A673 (cell line): Measurements from ENCODE around the gene PLXDC2. TPM values are rescaled to one million over a fixed set of nuclear protein-coding genes. Genes with fewer than 3 reads are reported as not detected.

Experiments used
- BruUV-seq: library from RNA; stranded (reverse); fragments of 400-500 nt; replicated peaks from 2 replicates; lab custom pipeline; 2021; lab: Mats Ljungman, UMichigan
- CTCF ChIA-PET: fragments of 300-600 bp; sonication (Branson Sonifier 250); formaldehyde crosslinking; loops from one replicate; lab custom pipeline; 2022; ENCODE audit warnings: antibody characterized with exemption; lab: Charles Lee
- POLR2A ChIA-PET: fragments of 300-600 bp; sonication (Branson Sonifier 250); formaldehyde crosslinking; loops from one replicate; lab custom pipeline; 2022; ENCODE audit warnings: antibody characterized with exemption; ENCODE audit not compliant: low non-redundant PET; lab: Charles Lee
- DNase-seq: peaks from one replicate; pipeline ENCODE4 v3.0.0-alpha.2; 2015; ENCODE audit warnings: low spot score
- H3K27ac ChIP-seq: fragments of 200-600 bp; sonication (generic); 2 replicates; pipeline ENCODE4 v1.5.1; 2016; ENCODE audit warnings: mixed run types, low read depth, mild to moderate bottlenecking, mixed read lengths, antibody characterized with exemption, low read length; ENCODE audit not compliant: poor library complexity, severe bottlenecking
- H3K27me3 ChIP-seq: fragments of 200-600 bp; sonication (generic); replicated peaks from 2 replicates; pipeline ENCODE4 v1.6.1; 2017; ENCODE audit warnings: mixed run types, low read depth, mild to moderate bottlenecking, mixed read lengths, antibody characterized with exemption, low read length; ENCODE audit not compliant: insufficient read depth, poor library complexity
- H3K36me3 ChIP-seq: fragments of 200-600 bp; sonication (generic); 2 replicates; pipeline ENCODE4 v1.6.1; 2016; ENCODE audit warnings: mixed run types, mild to moderate bottlenecking, mixed read lengths, antibody characterized with exemption, low read length; ENCODE audit not compliant: insufficient read depth, poor library complexity, severe bottlenecking
- H3K4me1 ChIP-seq: fragments of 200-600 bp; sonication (generic); 2 replicates; pipeline ENCODE4 v1.6.1; 2017; ENCODE audit warnings: mixed run types, mild to moderate bottlenecking, mixed read lengths, antibody characterized with exemption, low read length; ENCODE audit not compliant: insufficient read depth, poor library complexity, severe bottlenecking
- H3K4me3 ChIP-seq: fragments of 200-600 bp; sonication (generic); 2 replicates; pipeline ENCODE4 v1.5.1; 2016; ENCODE audit warnings: low read depth, mixed run types, mild to moderate bottlenecking, mixed read lengths, low read length; ENCODE audit not compliant: poor library complexity, severe bottlenecking
- H3K9me3 ChIP-seq: fragments of 200-600 bp; sonication (generic); 2 replicates; pipeline ENCODE4 v1.6.1; 2016; ENCODE audit warnings: mixed run types, low read depth, mild to moderate bottlenecking, mixed read lengths, antibody characterized with exemption, low read length; ENCODE audit not compliant: poor library complexity, severe bottlenecking
- CTCF ChIP-seq: fragments of 300-800, 200-600 bp; sonication (generic); conservative IDR thresholded peaks from 2 replicates; pipeline ENCODE4 v1.5.1; 2017; ENCODE audit warnings: low read depth, mild to moderate bottlenecking, antibody characterized with exemption, low read length, moderate library complexity, mixed read lengths
- EZH2 ChIP-seq: fragments of 200-600 bp; sonication (generic); IDR thresholded peaks from 2 replicates; pipeline ENCODE4 v1.6.1; 2017; ENCODE audit warnings: borderline replicate concordance, low read depth, mild to moderate bottlenecking, mixed read lengths, antibody characterized with exemption, low read length; ENCODE audit not compliant: poor library complexity, severe bottlenecking
- intact Hi-C: fragments of 100-400 bp; cut with micrococcal nuclease; formaldehyde crosslinking; loops from one replicate; pipeline ENCODE4 v1.10.0; 2022; ENCODE audit not compliant: unreplicated experiment
- total RNA-seq: library from RNA; stranded (reverse); gene quantifications from 2 replicates; pipeline ENCODE4 v1.2.3, GENCODE V29; 2021

Gene PLXDC2
- total RNA-seq, 1 experiment from 2014 or later, result 74.8 TPM

GRCh38 chr10:19967981-19968380 is 151.7 kb downstream of the PLXDC2 start:
- BruUV-seq, result no TSS peak
- POLR2A ChIA-PET, result no interaction called here
- Histone ChIP-seq H3K9me3 (no peaks in the 10 kb centered on the region), H3K27me3 (no peaks in the 10 kb centered on the region), H3K4me3 (no peak overlapping the region), H3K4me1 (peaks cover 85% of the 10 kb centered on the region), H3K27ac (peak overlapping the region; percentile 48), H3K36me3 (no peaks in the 10 kb centered on the region)
- TF ChIP-seq CTCF, result no peak
- TF ChIP-seq EZH2, result no peak
- no peak for DNase-seq
- CTCF ChIA-PET, result no interaction called here
- intact Hi-C loops, result no loop called here

- no peaks in the 10 kb centered on the region for H3K36me3 ChIP-seq
- CTCF ChIA-PET, result no interaction called here
- peak; percentile 59 for DNase-seq
- peak overlapping the region; percentile 48 for H3K27ac ChIP-seq
- intact Hi-C loops, result no loop called here
- BruUV-seq, result no TSS peak
- TF ChIP-seq CTCF (no peak), EZH2 (no peak)
- POLR2A ChIA-PET, result interaction anchor here (0.6 kb wide), 1 partner anchor 80 kb away, joined by 3 read pairs; no protein-coding TSS in a partner anchor
- H3K9me3 ChIP-seq, result no peaks in the 10 kb centered on the region
- H3K27me3 ChIP-seq, result no peaks in the 10 kb centered on the region
- peaks cover 89% of the 10 kb centered on the region for H3K4me1 ChIP-seq
- H3K4me3 ChIP-seq, result no peak overlapping the region
Observed at GRCh38 chr10:19968745-19969144, 152.5 kb downstream of the PLXDC2 start.

DNA sequence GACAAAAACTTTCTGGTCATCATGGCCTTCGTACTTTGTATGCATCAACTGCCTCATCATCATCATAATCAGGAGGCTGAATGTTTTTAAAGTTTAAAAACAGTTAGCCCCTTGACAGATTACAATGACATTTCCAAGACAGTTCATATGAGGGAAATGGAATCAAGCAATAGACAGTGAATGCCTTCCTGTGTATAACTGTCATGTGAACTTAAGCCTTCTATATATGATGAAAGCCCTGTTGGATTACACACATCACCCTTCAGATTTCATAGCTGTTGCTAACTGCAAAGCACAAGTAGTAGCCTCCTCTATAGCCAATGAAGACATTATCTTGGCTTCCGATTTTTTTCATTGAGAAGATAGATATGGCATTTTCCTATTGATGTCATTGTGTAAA is 154.0 kb downstream of the PLXDC2 start:
- no TSS peak for BruUV-seq
- TF ChIP-seq EZH2 (no peak), CTCF (no peak)

More for the DNA sequence above, 154.0 kb downstream of the PLXDC2 start:
- no peaks in the 10 kb centered on the region for H3K9me3 ChIP-seq
- no peaks in the 10 kb centered on the region for H3K36me3 ChIP-seq
- intact Hi-C loops, result no loop called here
- peak overlapping the region; percentile 4 for H3K27ac ChIP-seq
- H3K4me3 ChIP-seq, result no peak overlapping the region
- H3K4me1 ChIP-seq, result peaks cover 80% of the 10 kb centered on the region
- ChIA-PET CTCF (no interaction called here), POLR2A (no interaction called here)
- no peak for DNase-seq
- H3K27me3 ChIP-seq, result no peaks in the 10 kb centered on the region
